ENCODE data around the gene ITPR1. TPM values are rescaled to one million over a fixed set of nuclear protein-coding genes. Genes with fewer than 3 reads are reported as not detected.

Gene ITPR1
- total RNA-seq, 3 donors from 2014 or later: 10.7 to 80.2 (median 20.7) TPM

- Histone ChIP-seq H3K4me3 (no peak overlapping the region), H3K4me1 (ENCODE audit: low read depth) (no peaks in the 10 kb centered on the region), H3K36me3 (ENCODE audit: low read depth) (no peaks in the 10 kb centered on the region), H3K9me3 (no peaks in the 10 kb centered on the region)
- no peak for ATAC-seq
- intact Hi-C loops (cut with DNase I, micrococcal nuclease): no loop called here
- no peak for TF ChIP-seq CTCF (IDR thresholded peaks at IDR 0.05)
- DNase-seq: no peak
Observed at GRCh38 chr3:4806535-4807108, 313.5 kb downstream of the ITPR1 start.

GRCh38 chr3:4807381-4808280 lies 314.5 kb downstream of the ITPR1 start:
- H3K4me3 ChIP-seq: no peak overlapping the region
- no peaks in the 10 kb centered on the region for H3K9me3 ChIP-seq
- no peak for TF ChIP-seq CTCF (IDR thresholded peaks at IDR 0.05)
- DNase-seq (no peak), ATAC-seq (no peak)
- H3K4me1 ChIP-seq (ENCODE audit: low read depth): no peaks in the 10 kb centered on the region
- intact Hi-C loops (cut with DNase I, micrococcal nuclease): no loop called here
- H3K36me3 ChIP-seq (ENCODE audit: low read depth): no peaks in the 10 kb centered on the region

- no peak for TF ChIP-seq CTCF (IDR thresholded peaks at IDR 0.05)
- H3K36me3 ChIP-seq (ENCODE audit: low read depth): no peaks in the 10 kb centered on the region
- peak; percentile 44 for ATAC-seq
- no peaks in the 10 kb centered on the region for H3K4me1 ChIP-seq (ENCODE audit: low read depth)
- intact Hi-C loops (cut with DNase I, micrococcal nuclease): no loop called here
- H3K9me3 ChIP-seq: no peaks in the 10 kb centered on the region
- DNase-seq: no peak
- H3K4me3 ChIP-seq: no peak overlapping the region
Observed at GRCh38 chr3:4808637-4809036, 315.5 kb downstream of the ITPR1 start.

- no peaks in the 10 kb centered on the region for H3K9me3 ChIP-seq
- no peaks in the 10 kb centered on the region for H3K36me3 ChIP-seq (ENCODE audit: low read depth)
- intact Hi-C loops (cut with DNase I, micrococcal nuclease): no loop called here
- ATAC-seq: no peak
- TF ChIP-seq CTCF (IDR thresholded peaks at IDR 0.05): no peak
- no peak overlapping the region for H3K4me3 ChIP-seq
- H3K4me1 ChIP-seq (ENCODE audit: low read depth): no peaks in the 10 kb centered on the region
- DNase-seq: no peak
Observed at GRCh38 chr3:4809922-4810321, 316.8 kb downstream of the ITPR1 start.

GRCh38 chr3:4812591-4812990 lies 319.4 kb downstream of the ITPR1 start:
- TF ChIP-seq CTCF (IDR thresholded peaks at IDR 0.05): no peak
- Histone ChIP-seq H3K4me1 (ENCODE audit: low read depth) (no peaks in the 10 kb centered on the region), H3K4me3 (no peak overlapping the region), H3K9me3 (peaks cover 10% of the 10 kb centered on the region), H3K36me3 (ENCODE audit: low read depth) (no peaks in the 10 kb centered on the region)
- intact Hi-C loops (cut with DNase I, micrococcal nuclease): no loop called here
- ATAC-seq (no peak), DNase-seq (no peak)
